ENCODE measurements around the gene RAB40C.

GRCh38 chr16:569445-570254 lies 20.2 kb upstream of the RAB40C start, which contains the start of gene PIGQ:
- no peak for TF ChIP-seq CTCF (conservative IDR thresholded peaks at IDR 0.05 in 1 of 2, IDR thresholded peaks at IDR 0.05 in 1 of 2; ENCODE audit: extremely low read depth in 1 of 2, insufficient read depth in 1 of 2, low read depth in 1 of 2, low read length in 2 of 2)
- TF ChIP-seq EZH2 (IDR thresholded peaks at IDR 0.05; ENCODE audit: borderline replicate concordance, low read length) = no peak
